K562 (cell line): ENCODE results near the gene GPR108.

ENCODE experiments used
- BRD4 ChIP-seq: fragments of 200-600 bp; sonication (generic); IDR thresholded peaks from 2 replicates; pipeline ENCODE4 v1.6.1; 2017; ENCODE audit warnings: inconsistent platforms
- ELF4 ChIP-seq: fragments of 450-650 bp; formaldehyde crosslinking; IDR thresholded peaks from 2 replicates; pipeline ENCODE4 v1.4.0; 2022; ENCODE audit warnings: missing genetic modification characterization
- EP300 ChIP-seq: IDR thresholded peaks from 2 replicates; pipeline ENCODE4 v1.6.1; 2012; ENCODE audit warnings: low read length, improper control_type of control experiment
- RBM39 ChIP-seq: fragments of 200-400 bp; formaldehyde crosslinking; optimal IDR thresholded peaks from 2 replicates; pipeline ENCODE3; 2018; ENCODE audit warnings: low read depth, low read length
- SP2 ChIP-seq: IDR thresholded peaks from 2 replicates; pipeline ENCODE4 v1.6.1; 2011; ENCODE audit warnings: mild to moderate bottlenecking, low read depth, low read length, moderate library complexity; ENCODE audit not compliant: poor library complexity, severe bottlenecking; ENCODE audit errors: extremely low read depth
- TF ChIP-seq, protein P1 (sequence below), 3 experiments: IDR thresholded peaks in 2 of 3; conservative IDR thresholded peaks in 1 of 3; 2 replicates each; pipeline ENCODE4 v1.5.1; 2011 to 2012; ENCODE audit warnings: low read length in 3 of 3, mild to moderate bottlenecking in 3 of 3, control low read depth in 2 of 3, improper control_type of control experiment in 1 of 3, inconsistent platforms in 1 of 3, low read depth in 1 of 3, mixed read lengths in 1 of 3, moderate library complexity in 1 of 3; ENCODE audit not compliant: insufficient read depth in 2 of 3
- TF ChIP-seq, protein P2 (sequence below): sonication (generic); formaldehyde crosslinking; IDR thresholded peaks from 2 replicates; pipeline ENCODE4 v1.8.1; 2023; ENCODE audit warnings: mild to moderate bottlenecking, missing genetic modification reagents
- TF ChIP-seq, protein P3 (sequence below): sonication (generic); formaldehyde crosslinking; IDR thresholded peaks from 2 replicates; pipeline ENCODE4 v1.8.1; 2022; ENCODE audit warnings: missing genetic modification reagents

DNA sequence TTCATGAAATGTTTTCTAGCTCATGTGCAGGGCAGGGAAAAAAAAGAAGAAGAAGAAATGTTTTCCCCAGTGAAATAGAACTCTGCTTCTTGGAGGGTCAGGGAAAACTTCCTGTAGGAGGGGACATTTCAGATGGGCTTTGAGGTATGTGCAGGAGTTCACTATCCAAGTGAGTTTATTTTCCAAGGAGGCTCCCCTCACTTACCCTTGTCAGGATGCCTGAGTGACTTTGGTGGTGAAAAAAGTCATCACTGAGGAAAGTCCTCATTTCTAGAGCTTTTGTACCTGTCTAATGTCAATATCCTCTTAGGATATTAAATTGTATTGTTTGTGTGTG, 16.3 kb downstream of the GPR108 start:
- TF ChIP-seq SP2, result no peak
- TF ChIP-seq ELF4 (CRISPR knock-in tag), result no peak
- TF ChIP-seq, protein P1, sequence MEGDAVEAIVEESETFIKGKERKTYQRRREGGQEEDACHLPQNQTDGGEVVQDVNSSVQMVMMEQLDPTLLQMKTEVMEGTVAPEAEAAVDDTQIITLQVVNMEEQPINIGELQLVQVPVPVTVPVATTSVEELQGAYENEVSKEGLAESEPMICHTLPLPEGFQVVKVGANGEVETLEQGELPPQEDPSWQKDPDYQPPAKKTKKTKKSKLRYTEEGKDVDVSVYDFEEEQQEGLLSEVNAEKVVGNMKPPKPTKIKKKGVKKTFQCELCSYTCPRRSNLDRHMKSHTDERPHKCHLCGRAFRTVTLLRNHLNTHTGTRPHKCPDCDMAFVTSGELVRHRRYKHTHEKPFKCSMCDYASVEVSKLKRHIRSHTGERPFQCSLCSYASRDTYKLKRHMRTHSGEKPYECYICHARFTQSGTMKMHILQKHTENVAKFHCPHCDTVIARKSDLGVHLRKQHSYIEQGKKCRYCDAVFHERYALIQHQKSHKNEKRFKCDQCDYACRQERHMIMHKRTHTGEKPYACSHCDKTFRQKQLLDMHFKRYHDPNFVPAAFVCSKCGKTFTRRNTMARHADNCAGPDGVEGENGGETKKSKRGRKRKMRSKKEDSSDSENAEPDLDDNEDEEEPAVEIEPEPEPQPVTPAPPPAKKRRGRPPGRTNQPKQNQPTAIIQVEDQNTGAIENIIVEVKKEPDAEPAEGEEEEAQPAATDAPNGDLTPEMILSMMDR (IDR thresholded peaks at IDR 0.05 in 2 of 3, conservative IDR thresholded peaks at IDR 0.05 in 1 of 3; ENCODE audit: insufficient read depth in 2 of 3, low read depth in 1 of 3, low read length in 3 of 3), result no peak
- TF ChIP-seq BRD4, result no peak
- TF ChIP-seq, protein P2, sequence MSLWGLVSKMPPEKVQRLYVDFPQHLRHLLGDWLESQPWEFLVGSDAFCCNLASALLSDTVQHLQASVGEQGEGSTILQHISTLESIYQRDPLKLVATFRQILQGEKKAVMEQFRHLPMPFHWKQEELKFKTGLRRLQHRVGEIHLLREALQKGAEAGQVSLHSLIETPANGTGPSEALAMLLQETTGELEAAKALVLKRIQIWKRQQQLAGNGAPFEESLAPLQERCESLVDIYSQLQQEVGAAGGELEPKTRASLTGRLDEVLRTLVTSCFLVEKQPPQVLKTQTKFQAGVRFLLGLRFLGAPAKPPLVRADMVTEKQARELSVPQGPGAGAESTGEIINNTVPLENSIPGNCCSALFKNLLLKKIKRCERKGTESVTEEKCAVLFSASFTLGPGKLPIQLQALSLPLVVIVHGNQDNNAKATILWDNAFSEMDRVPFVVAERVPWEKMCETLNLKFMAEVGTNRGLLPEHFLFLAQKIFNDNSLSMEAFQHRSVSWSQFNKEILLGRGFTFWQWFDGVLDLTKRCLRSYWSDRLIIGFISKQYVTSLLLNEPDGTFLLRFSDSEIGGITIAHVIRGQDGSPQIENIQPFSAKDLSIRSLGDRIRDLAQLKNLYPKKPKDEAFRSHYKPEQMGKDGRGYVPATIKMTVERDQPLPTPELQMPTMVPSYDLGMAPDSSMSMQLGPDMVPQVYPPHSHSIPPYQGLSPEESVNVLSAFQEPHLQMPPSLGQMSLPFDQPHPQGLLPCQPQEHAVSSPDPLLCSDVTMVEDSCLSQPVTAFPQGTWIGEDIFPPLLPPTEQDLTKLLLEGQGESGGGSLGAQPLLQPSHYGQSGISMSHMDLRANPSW (CRISPR knock-in tag), result no peak
- TF ChIP-seq EP300, result no peak
- no peak for TF ChIP-seq RBM39
- TF ChIP-seq, protein P3, sequence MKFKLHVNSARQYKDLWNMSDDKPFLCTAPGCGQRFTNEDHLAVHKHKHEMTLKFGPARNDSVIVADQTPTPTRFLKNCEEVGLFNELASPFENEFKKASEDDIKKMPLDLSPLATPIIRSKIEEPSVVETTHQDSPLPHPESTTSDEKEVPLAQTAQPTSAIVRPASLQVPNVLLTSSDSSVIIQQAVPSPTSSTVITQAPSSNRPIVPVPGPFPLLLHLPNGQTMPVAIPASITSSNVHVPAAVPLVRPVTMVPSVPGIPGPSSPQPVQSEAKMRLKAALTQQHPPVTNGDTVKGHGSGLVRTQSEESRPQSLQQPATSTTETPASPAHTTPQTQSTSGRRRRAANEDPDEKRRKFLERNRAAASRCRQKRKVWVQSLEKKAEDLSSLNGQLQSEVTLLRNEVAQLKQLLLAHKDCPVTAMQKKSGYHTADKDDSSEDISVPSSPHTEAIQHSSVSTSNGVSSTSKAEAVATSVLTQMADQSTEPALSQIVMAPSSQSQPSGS (CRISPR knock-in tag), result no peak
